Measurements from ENCODE around the gene SPAG7.
A peak's percentile ranks its signal among the peaks of the same experiment; 100 is the strongest.

SPAG7 gene

DNA sequence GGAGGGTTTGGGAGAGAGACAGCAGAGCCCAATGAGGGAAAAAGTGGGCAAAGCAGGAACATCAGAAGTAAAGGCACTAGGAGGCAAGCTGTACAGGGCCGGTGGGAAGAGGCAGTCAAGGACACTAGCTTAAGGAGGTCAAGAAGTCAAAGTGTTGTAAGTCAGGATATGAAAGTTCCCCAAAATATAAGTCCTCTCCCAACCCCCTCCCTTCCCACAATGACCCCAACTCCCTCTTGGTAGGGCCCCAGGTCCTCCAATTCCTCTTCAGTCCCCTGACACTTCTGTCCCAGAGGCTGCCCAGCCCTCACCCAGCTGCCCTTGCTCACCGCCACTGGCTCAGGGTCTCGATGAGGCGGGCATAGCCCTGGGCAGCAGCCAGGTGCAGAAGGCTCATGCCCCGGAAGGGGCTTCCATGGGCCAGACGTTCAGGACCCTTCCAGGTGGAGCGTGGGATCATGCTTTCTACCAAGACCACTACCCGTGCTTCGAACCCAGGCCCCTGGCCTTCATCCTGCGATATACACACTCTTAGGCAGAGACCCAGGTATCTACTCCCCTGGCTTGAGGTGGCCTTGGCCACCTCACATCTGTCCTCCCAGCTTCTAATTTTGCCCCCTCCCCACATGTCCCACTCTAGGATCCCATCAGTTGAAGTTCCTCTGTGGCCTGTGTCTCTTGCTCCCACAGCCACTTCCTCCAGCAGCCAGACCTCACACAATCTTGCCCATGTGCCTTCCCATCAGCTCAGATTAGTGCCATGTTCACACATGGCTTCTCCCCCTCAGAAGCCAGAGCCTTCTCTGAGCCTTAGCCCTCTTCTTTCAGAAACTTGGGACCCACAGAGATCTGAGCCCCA is 5.9 kb upstream of the SPAG7 start:
- no peak for DNase-seq

- DNase-seq: no peak
Measured at GRCh38 chr17:4972752-4973151, 5.1 kb upstream of the SPAG7 start.

DNA sequence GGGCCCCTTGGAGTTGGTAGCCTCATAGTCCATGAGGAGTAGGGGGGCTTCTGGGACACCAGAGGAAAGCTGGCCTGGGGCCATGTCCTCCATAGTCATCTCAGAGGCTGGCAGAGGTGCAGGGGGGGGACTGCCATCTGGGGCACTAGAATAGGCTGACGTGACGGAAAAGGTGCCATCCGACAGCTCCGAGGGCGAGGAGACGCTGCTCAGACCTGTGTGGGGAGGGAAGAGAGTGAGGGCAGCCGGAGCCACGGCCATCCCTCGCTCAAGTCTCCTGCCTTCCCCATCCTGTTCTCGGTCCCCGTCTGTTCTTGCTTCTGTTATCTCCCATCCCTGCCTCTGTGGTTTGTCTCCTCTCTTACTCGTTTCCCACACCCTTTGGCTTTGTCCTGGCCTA is 4.7 kb upstream of the SPAG7 start:
- DNase-seq: no peak

DNA sequence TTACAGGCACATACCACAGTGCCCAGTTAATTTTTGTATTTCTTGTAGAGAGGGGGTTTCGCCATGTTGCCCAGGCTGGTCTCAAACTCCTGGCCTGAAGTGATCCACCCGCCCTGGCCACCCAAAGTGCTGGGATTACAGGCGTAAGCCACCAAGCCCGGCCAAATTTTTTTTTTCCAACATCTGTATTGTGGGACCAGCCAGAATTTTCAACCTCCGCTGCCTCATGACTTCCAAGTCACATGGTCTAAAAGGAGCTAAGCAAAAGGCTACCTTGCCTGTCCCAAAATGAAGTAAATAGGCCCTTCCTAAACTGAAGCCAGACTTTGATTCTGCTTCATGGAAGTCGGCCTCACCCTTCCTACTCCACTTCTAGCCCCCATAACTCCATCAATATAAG is 4.2 kb upstream of the SPAG7 start:
- DNase-seq: no peak

- no peak for DNase-seq
Measured at GRCh38 chr17:4970273-4970672, 2.7 kb upstream of the SPAG7 start.

DNA sequence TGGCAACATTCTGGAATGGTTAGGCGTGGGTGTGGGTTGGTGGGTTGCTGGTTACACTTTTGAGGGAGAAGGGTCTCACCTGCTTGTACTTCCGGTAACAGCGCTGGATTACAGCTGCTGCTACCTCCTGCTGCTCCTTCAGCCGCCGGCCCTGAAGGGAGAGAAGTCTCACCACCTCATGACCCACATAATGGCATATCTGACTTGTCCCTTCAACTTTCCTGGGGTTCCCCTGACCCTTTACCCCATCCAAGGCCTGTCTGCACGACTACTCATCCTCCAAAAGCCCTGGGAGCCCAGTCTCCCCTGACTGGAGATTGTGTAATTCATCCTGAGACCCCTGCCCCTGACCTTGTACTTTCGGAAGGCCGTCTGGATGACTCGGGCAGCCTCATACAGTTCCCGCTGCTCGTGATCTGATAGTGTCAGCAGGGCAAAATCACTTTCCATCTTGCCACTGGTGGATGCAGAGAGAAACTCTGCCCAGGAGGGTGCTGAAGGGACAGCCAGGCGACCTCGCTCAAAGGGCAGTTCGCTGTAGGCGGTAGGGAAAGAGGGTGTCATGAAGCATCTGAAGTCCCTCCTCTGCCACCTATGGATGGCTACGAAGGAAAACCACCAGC is 2.0 kb upstream of the SPAG7 start:
- DNase-seq: no peak

- no peak for DNase-seq
Measured at GRCh38 chr17:4969047-4969550, 1.5 kb upstream of the SPAG7 start.

DNA sequence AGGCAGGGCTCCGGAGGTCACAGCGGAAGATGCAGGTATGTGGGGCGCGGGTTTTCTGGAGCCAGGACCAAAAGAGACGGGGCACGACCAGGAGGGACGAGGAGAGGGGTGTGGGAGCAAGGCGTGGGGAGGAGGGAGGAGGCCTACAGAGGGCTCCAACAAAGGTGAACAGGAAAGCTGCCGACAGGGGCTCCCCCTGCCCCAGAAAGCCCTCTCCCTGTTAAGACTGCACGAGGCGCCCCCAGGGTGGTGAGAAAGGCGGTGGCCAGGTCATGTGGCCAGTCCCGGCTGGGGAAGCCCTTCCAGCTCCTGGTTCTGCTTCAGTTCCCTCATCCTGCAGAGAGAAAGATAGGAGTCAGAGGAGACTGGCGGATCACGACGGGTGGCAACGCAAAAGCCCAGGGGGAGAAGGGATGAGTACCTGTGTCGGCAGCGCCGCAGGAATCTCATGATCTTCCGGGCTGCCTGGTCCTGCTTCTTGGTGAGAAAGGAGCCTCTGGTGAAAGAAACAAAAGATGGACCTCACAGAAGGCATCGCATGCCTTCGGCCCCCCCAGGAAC is 949 bp upstream of the SPAG7 start:
- DNase-seq: no peak

- peak; percentile 99 for DNase-seq
Measured at GRCh38 chr17:4966844-4967538, 626 bp downstream of the SPAG7 start.

DNA sequence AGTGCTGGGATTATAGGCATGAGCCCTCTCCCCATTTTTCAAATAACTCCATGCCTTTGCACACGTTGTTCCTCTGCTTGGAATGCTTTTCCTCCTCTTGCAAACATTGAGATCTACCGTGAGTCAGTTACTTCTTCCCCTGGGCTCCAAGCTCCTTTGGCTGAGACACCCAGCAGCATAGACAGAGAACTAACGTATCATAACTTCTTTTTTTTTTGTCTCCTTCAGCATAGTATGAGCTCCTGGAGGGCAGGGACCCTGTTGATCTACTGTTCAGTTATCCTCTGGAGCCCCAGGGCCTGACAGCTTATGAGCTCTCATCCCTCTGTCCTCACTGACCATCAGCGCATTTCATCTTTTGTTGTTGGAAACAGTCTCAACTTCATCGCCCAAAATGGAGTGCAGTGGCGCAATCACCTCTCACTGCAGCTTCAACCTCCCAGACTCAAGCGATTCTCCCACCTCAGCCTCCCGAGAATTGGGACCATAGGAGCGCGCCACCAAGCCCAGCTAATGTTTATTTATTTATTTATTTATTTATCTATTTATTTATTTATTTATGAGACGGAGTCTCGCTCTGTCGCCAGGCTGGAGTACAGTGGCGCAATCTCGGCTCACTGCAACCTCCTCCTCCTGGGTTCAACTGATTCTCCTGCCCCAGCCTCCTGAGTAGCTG is 2.2 kb downstream of the SPAG7 start:
- no peak for DNase-seq

DNA sequence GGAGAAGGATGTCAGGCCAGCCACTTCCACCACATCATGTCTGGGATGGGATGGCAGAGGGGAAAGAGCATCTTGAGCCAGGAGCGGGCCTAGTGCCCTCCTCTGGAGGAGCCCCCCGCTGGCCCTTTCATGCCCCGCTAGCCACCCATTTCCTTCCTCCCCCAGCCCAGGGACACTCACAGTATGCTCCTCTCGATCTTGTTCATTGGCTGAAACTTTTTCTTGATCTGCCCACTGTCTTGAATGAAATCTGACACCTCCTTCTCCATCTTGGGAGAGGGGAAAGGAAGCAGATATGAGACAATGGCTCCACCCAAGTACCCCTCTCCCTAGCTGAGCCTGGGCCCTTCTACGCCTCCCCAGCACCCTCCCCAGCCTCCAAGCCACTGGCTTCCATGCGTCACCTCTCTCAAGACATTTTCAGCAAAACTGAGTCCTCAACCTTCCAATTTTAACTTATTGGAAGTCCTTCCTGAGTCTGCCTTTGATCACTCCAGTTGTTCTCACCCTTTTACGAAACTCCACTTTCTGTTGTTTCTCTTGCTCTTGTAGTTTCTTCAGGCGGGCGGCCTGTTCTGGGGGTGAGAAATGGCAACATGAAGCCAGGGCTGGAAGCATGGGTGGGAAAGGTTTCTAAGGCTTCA is 7.2 kb downstream of the SPAG7 start:
- no peak for DNase-seq

DNA sequence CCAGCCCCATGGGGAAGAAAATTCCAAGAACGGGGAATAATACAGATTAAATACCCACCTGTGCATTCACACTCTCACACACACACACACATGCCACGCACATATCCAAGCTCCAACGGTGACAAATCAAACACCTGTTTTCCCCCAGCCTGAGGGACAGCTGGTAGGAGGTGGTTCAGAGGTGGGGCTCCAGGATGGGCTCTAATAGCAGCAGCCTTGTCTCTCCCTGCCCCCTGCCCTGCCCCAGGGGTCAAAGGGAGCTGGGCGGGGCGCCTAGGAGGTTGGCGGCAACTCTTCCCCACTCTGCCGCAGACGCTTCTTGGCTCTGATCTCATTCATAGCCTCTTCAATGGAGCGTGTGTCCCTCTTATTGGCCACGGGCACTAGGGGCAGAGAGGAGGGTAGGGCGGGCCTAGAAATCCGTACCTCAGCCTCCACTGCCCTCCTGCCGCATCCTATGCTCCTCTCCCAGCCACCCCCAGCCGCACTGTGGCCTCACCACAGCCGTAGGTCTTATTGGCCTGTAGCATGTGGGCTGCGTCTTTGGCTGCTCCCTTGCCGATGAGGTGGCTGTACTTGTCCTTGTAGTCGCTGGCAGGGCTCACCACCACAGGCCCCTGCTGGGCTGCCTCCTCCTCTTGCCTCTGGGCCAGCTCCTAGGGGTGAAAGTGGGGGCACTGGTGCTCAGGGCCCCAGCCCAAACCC is 8.2 kb downstream of the SPAG7 start:
- no peak for DNase-seq

GRCh38 chr17:4958102-4958501 is 9.5 kb downstream of the SPAG7 start:
- DNase-seq: no peak

DNA sequence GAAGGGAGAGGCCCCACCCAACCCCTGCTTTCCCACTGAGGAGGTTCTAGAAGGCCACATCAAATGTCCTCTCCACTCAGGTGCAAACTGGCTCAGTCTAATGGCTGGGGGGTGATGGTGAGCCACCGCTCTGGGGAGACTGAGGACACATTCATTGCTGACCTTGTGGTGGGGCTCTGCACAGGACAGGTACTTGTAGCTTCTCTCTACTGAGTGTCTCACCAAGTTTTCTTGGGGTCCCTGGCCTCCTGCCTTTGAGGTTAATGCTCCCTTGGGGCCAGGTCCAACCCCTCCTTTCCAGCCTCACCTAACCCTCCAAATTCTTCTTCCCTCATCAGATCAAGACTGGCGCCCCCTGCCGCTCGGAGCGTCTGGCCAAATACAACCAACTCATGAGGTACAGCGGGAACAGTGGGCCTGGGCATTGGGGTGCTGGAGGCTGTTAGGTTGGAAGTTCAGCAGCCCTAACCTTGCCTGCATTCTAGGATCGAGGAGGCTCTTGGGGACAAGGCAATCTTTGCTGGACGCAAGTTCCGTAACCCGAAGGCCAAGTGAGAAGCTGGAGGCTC is 11.0 kb downstream of the SPAG7 start:
- DNase-seq: peak; percentile 44 to 51

GRCh38 chr17:4955091-4955490 is 12.5 kb downstream of the SPAG7 start:
- no peak for DNase-seq

DNA sequence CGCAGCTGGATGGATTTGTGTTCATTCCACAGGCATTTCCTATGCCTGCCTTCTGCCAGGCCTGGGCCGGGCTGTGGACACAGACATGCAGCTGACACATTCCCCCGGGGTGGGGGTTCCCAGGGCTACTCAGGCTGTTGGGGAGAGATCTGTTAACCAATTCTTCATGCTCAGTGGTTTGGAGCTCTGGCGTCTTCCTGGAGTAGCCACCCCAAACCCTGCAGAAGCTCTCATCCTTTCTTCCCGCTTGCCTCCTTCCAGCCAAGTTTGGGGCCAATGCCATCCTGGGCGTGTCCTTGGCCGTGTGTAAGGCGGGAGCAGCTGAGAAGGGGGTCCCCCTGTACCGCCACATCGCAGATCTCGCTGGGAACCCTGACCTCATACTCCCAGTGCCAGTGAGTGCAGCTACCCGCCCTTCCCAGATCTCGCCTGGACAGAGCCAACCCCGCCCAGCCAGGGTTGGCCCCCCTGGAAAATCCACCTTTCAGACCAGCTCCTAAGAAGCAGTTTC is 14.1 kb downstream of the SPAG7 start:
- DNase-seq: no peak

GRCh38 chr17:4951486-4951885 is 16.1 kb downstream of the SPAG7 start:
- DNase-seq: no peak

DNA sequence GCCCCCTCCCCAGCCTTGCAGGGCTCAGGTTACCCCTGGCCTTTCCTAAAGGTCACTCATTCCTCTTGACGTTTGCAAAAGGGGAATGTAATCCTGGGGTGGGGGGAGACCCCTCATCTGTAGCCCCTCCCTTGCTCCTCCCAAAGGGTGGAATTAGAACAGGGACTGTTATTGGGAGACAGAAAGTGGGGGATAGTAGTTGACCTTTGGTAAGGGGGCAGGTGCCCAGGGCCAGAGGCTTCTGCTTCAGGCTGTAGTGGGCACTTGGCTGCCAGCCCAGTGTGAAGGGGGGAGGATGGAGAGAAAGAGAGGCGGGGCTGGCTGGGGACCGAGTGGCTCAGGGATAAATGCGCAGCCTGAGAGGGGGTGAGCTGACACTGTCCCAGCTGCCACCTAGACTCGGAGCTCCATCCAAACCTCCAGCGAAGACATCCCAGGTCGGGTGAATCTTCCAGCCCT is 16.8 kb downstream of the SPAG7 start, which contains the start of gene ENO3:
Gene ENO3, plus strand, starts transcription at position 374 of the 459 bp plus-strand sequence. CDS start 711 bp downstream, outside the sequence.
- DNase-seq: no peak

GRCh38 chr17:4950075-4950745 is 17.4 kb downstream of the SPAG7 start:
- no peak for DNase-seq
